ENCODE results near the gene PRDX1. TPM values are rescaled to one million over a fixed set of nuclear protein-coding genes. Genes with fewer than 3 reads are reported as not detected.

Gene PRDX1
- 225 and 436 TPM in 2 replicates for total RNA-seq

DNA sequence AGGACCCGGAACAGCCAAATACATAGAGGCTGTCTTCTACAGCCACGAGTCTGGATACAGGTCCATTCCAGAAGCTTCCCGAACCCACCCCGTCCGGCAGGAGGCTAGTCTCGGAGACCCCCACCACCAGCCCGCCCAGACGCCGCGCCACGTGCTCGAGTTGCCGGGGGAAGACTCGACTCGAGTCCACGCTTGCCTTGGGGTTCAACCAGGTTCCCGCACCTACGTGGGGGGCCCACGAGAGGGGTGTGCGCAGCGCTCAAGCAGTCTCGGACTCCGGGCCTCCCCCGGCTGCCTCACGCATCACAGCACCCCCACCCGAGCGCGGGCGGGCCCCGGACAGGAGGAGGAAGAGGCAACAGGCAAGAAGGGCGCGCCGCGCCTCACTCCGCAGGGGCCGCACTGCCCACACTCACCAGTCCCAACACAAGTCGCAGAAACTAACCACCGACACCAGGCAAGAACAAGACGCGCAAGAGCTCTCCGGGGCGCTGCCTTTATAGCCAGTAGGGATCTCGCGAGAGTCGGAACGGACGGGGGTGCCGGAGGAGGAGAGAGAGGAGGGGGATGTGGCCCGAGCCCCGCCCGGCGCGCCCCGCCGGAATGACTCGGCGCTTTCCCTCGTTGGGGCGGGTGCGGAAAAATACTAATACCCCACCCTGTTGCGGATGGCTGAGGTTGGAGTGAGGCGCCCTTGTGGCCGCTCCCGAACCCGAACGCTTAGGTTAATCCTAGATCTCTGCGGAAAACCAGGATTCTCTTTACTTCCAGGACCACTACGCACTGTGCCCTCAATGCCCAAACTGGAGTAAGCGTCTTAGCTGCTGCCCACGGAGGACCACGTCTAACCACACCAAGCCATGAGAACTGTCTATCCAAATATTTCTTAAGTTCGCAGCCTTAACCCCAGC is at the start of gene PRDX1:
TSS of gene PRDX1 (minus strand) at position 472 of the 911 bp plus-strand sequence. CDS start 2,841 bp downstream, outside the sequence.

GRCh38 chr1:45550401-45551351 is 29.0 kb upstream of the PRDX1 start, which contains the start of gene AKR1A1:
Gene AKR1A1 (plus strand): TSS chr1:45550826. CDS start chr1:45561795, 10,969 bp downstream.

DNA sequence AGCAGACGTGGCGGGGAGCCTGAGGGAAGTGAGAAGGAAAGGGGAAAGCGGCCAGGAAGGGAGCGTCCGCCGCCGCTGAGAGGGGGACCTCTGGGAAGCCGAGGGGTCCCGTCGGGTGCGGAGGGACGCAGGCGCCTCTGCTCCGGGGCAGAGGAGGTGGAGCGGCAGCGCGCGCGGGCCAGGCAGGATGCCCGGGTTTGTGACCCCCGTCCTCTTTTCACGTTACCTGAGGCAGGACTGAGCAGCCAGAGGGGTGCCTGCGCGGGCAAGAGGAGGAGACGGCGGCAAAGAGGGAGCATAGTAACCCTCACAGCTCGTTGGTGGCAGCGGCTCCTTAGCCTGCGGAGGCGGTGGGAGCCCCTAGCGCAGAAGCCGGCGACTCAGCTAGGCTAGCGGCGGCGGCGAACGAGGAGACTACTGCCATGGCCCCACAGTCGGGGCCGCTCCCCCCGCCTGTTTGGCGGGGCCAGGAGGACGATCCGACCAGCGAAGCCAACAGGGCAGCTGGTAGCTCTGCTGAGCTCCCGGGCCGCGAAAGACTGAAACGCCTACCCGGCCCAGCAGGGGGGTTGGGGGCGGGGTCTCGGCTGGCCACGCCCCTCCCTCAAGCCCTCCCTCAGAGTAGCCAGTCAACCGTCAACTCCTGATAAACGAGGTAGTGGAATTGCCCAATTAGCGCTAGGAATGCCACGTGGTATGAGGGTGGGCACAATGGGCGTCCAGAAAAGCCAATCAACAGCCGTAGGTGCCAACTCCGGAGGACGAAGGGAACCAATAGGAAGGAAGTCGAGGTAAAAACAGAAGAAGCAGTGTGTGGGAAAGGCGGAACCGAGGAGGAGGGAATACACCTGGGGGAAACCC is 30.8 kb downstream of the PRDX1 start, which contains the start of gene TESK2:
TSS of gene TESK2 (minus strand) at position 538 of the 861 bp plus-strand sequence. CDS start 33,378 bp downstream, outside the sequence.

Other genes with a start within 250 kb of the PRDX1 start
- 0.86 TPM in 1 of 2 replicates, not detected in the other for gene HPDL, start 195.0 kb downstream of the PRDX1 start, total RNA-seq
- 16.0 and 26.9 TPM in 2 replicates for gene TOE1, start 181.7 kb downstream of the PRDX1 start, total RNA-seq
- gene MUTYH, start 181.4 kb downstream of the PRDX1 start, total RNA-seq = 14.4 and 17.3 TPM in 2 replicates
- 1.8 and 2.1 TPM in 2 replicates for gene TESK2, start 30.7 kb downstream of the PRDX1 start, total RNA-seq
- gene CCDC163, start 21.8 kb downstream of the PRDX1 start, total RNA-seq = 3.1 and 6.1 TPM in 2 replicates
- gene MMACHC, start 21.6 kb downstream of the PRDX1 start, total RNA-seq = 4.4 and 7.3 TPM in 2 replicates
- gene AKR1A1, start 28.9 kb upstream of the PRDX1 start, total RNA-seq = 108 and 153 TPM in 2 replicates
- gene NASP, start 62.2 kb upstream of the PRDX1 start, total RNA-seq = 25.4 and 51.8 TPM in 2 replicates
- gene CCDC17, start 102.2 kb upstream of the PRDX1 start, total RNA-seq = 1.1 and 1.4 TPM in 2 replicates
- gene GPBP1L1, start 164.6 kb upstream of the PRDX1 start, total RNA-seq = 86.4 and 112 TPM in 2 replicates
- 19.5 and 21.7 TPM in 2 replicates for gene TMEM69, start 166.3 kb upstream of the PRDX1 start, total RNA-seq
- 6.8 and 8.6 TPM in 2 replicates for gene IPP, start 228.8 kb upstream of the PRDX1 start, total RNA-seq